GM12878 (cell line): ENCODE measurements around the gene ARHGAP26. TPM values are rescaled to one million over a fixed set of nuclear protein-coding genes. Genes with fewer than 3 reads are reported as not detected.
A peak's percentile ranks its signal among the peaks of the same experiment; 100 is the strongest.

Experiments used
- BHLHE40 ChIP-seq, 2 experiments: fragments of 450-650 bp in 1 of 2; IDR thresholded peaks; 2 replicates each; pipeline ENCODE4 v1.6.1; 2011 to 2017; ENCODE audit warnings: low read depth in 2 of 2, borderline replicate concordance in 1 of 2, improper control_type of control experiment in 1 of 2, low read length in 1 of 2, mild to moderate bottlenecking in 1 of 2
- BRCA1 ChIP-seq: IDR thresholded peaks from 2 replicates; pipeline ENCODE4 v1.6.1; 2011; ENCODE audit warnings: low read depth, low read length, improper control_type of control experiment
- CBX3 ChIP-seq: fragments of 200-600 bp; sonication (generic); IDR thresholded peaks from 2 replicates; pipeline ENCODE4 v1.6.1; 2016; ENCODE audit warnings: low read depth, borderline replicate concordance
- EGR1 ChIP-seq, 2 experiments: IDR thresholded peaks; 1 replicate in 1 of 2; 2 replicates in 1 of 2; pipeline ENCODE4 v1.6.1; 2011 to 2012; ENCODE audit warnings: low read depth in 2 of 2, low read length in 2 of 2, borderline replicate concordance in 1 of 2, mild to moderate bottlenecking in 1 of 2, moderate library complexity in 1 of 2
- HDAC2 ChIP-seq: fragments of 200-600 bp; sonication (generic); IDR thresholded peaks from 2 replicates; pipeline ENCODE4 v1.6.1; 2017
- KAT2A ChIP-seq: conservative IDR thresholded peaks from 2 replicates; pipeline ENCODE4 v1.6.1; 2011; ENCODE audit warnings: low read depth, low read length; ENCODE audit not compliant: control insufficient read depth
- PAX8 ChIP-seq: fragments of 450-650 bp; IDR thresholded peaks from 2 replicates; pipeline ENCODE4 v1.6.1; 2017; ENCODE audit warnings: mild to moderate bottlenecking, moderate library complexity
- RAD21 ChIP-seq: IDR thresholded peaks from 2 replicates; pipeline ENCODE4 v1.6.1; 2011; ENCODE audit warnings: mild to moderate bottlenecking, low read depth, low read length, moderate library complexity; ENCODE audit not compliant: insufficient read depth
- RAD51 ChIP-seq: fragments of 450-650 bp; IDR thresholded peaks from 2 replicates; pipeline ENCODE4 v1.6.1; 2016; ENCODE audit warnings: moderate library complexity, mild to moderate bottlenecking, inconsistent platforms
- RFX5 ChIP-seq: IDR thresholded peaks from 2 replicates; pipeline ENCODE4 v1.6.1; 2011; ENCODE audit warnings: low read depth, low read length, improper control_type of control experiment
- ZNF24 ChIP-seq: fragments of 450-650 bp; IDR thresholded peaks from 2 replicates; pipeline ENCODE4 v1.6.1; 2017; ENCODE audit warnings: antibody characterized with exemption, mild to moderate bottlenecking
- polyA plus RNA-seq, 11 experiments: library from polyadenylated mRNA; depleted of rRNA in 4 of 11; unstranded in 6 of 11; stranded (reverse) in 5 of 11; fragments of >200 nt; fragmentation: Nextera tagmentation in 4 of 11; fragmentation: Illumina TruSeq in 1 of 11; extraction: Ambion mirVana in 4 of 11; extraction: Trizol in 1 of 11; gene quantifications; 1 replicate in 1 of 11; 2 replicates in 10 of 11; pipeline versions ENCODE4 v1.2.1 to v1.2.3, GENCODE V29; 2011 to 2016; ENCODE audit warnings: inconsistent platforms in 2 of 11, missing spikeins in 2 of 11, low read depth in 1 of 11
- total RNA-seq, 4 experiments: library from RNA; depleted of rRNA in 3 of 4; stranded (reverse); fragments of >200 nt in 3 of 4; fragmentation: Illumina TruSeq in 1 of 4; extraction: Trizol in 1 of 4; gene quantifications; 2 replicates each; pipeline versions ENCODE4 v1.2.1 to v1.2.3, GENCODE V29; 2013 to 2021
- TF ChIP-seq, protein P1 (sequence below): fragments of 450-650 bp; formaldehyde crosslinking; IDR thresholded peaks from 2 replicates; pipeline ENCODE4 v1.5.0; 2022; ENCODE audit warnings: mild to moderate bottlenecking, missing genetic modification characterization
- TF ChIP-seq, protein P2 (sequence below): fragments of 450-650 bp; IDR thresholded peaks from 2 replicates; pipeline ENCODE4 v1.6.1; 2017; ENCODE audit warnings: mild to moderate bottlenecking
- TF ChIP-seq, protein P3 (sequence below): fragments of 450-650 bp; IDR thresholded peaks from 2 replicates; pipeline ENCODE4 v1.6.1; 2017; ENCODE audit warnings: mild to moderate bottlenecking, low read depth, inconsistent platforms; ENCODE audit not compliant: poor library complexity, severe bottlenecking
- TF ChIP-seq, protein P4 (sequence below): fragments of 150-350 bp; IDR thresholded peaks from 2 replicates; pipeline ENCODE4 v1.6.1; 2016; ENCODE audit warnings: low read depth, low read length

Gene ARHGAP26
- total and polyA plus RNA-seq, 10 of the 15 experiments (the other 5 are each of a cell fraction or from before 2014, with no cell fraction given): 9.4 to 41.5 (median 19.3) TPM

DNA sequence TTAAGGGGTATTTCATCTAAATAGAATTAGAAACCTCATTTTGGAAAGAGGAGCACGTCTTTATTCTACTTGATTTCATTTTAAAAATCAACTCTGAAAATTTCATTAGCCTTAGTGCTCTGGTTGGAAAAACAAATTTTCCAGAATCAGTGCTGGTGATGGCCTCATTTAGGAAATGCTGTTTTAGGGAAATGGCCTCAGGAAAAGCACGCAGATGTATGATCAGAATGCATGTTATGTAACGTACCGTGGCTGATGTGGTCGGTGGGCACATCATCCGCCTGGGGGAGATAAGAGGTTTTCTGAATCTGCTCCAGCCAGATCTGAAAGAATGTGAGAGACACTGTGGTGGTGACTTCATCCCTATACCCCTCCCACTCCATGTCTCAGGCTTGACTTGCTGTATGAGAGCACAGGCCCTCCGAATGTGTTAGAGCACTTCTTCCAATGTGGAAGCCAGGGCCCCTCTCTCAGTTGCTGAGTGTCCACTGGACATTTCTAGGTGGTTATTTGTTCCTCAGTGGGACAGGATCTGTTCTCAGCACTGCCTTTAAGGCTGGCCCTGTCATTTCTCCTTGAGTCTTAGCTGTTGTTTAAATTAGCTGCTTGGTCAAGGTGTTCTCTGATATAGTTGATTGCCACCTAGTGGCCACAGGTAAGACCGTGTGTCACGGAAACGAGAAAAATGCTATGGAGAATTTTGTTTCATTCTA, 96.5 kb downstream of the ARHGAP26 start (continued):
- TF ChIP-seq, protein P1, sequence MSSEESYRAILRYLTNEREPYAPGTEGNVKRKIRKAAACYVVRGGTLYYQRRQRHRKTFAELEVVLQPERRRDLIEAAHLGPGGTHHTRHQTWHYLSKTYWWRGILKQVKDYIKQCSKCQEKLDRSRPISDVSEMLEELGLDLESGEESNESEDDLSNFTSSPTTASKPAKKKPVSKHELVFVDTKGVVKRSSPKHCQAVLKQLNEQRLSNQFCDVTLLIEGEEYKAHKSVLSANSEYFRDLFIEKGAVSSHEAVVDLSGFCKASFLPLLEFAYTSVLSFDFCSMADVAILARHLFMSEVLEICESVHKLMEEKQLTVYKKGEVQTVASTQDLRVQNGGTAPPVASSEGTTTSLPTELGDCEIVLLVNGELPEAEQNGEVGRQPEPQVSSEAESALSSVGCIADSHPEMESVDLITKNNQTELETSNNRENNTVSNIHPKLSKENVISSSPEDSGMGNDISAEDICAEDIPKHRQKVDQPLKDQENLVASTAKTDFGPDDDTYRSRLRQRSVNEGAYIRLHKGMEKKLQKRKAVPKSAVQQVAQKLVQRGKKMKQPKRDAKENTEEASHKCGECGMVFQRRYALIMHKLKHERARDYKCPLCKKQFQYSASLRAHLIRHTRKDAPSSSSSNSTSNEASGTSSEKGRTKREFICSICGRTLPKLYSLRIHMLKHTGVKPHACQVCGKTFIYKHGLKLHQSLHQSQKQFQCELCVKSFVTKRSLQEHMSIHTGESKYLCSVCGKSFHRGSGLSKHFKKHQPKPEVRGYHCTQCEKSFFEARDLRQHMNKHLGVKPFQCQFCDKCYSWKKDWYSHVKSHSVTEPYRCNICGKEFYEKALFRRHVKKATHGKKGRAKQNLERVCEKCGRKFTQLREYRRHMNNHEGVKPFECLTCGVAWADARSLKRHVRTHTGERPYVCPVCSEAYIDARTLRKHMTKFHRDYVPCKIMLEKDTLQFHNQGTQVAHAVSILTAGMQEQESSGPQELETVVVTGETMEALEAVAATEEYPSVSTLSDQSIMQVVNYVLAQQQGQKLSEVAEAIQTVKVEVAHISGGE: no peak
- TF ChIP-seq KAT2A (no peak), PAX8 (no peak), RFX5 (no peak), HDAC2 (no peak), CBX3 (no peak), ZNF24 (no peak), RAD21 (peak; percentile 68), RAD51 (no peak), BHLHE40 (IDR thresholded peaks at IDR 0.05; ENCODE audit: borderline replicate concordance in 1 of 2, low read depth in 2 of 2, low read length in 1 of 2) (no peak), EGR1 (IDR thresholded peaks at IDR 0.05; ENCODE audit: borderline replicate concordance in 1 of 2, low read depth in 2 of 2, low read length in 2 of 2) (no peak), BRCA1 (no peak)
- TF ChIP-seq, protein P2, sequence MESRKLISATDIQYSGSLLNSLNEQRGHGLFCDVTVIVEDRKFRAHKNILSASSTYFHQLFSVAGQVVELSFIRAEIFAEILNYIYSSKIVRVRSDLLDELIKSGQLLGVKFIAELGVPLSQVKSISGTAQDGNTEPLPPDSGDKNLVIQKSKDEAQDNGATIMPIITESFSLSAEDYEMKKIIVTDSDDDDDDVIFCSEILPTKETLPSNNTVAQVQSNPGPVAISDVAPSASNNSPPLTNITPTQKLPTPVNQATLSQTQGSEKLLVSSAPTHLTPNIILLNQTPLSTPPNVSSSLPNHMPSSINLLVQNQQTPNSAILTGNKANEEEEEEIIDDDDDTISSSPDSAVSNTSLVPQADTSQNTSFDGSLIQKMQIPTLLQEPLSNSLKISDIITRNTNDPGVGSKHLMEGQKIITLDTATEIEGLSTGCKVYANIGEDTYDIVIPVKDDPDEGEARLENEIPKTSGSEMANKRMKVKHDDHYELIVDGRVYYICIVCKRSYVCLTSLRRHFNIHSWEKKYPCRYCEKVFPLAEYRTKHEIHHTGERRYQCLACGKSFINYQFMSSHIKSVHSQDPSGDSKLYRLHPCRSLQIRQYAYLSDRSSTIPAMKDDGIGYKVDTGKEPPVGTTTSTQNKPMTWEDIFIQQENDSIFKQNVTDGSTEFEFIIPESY: no peak
- TF ChIP-seq, protein P3, sequence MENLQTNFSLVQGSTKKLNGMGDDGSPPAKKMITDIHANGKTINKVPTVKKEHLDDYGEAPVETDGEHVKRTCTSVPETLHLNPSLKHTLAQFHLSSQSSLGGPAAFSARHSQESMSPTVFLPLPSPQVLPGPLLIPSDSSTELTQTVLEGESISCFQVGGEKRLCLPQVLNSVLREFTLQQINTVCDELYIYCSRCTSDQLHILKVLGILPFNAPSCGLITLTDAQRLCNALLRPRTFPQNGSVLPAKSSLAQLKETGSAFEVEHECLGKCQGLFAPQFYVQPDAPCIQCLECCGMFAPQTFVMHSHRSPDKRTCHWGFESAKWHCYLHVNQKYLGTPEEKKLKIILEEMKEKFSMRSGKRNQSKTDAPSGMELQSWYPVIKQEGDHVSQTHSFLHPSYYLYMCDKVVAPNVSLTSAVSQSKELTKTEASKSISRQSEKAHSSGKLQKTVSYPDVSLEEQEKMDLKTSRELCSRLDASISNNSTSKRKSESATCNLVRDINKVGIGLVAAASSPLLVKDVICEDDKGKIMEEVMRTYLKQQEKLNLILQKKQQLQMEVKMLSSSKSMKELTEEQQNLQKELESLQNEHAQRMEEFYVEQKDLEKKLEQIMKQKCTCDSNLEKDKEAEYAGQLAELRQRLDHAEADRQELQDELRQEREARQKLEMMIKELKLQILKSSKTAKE: no peak
- TF ChIP-seq, protein P4, sequence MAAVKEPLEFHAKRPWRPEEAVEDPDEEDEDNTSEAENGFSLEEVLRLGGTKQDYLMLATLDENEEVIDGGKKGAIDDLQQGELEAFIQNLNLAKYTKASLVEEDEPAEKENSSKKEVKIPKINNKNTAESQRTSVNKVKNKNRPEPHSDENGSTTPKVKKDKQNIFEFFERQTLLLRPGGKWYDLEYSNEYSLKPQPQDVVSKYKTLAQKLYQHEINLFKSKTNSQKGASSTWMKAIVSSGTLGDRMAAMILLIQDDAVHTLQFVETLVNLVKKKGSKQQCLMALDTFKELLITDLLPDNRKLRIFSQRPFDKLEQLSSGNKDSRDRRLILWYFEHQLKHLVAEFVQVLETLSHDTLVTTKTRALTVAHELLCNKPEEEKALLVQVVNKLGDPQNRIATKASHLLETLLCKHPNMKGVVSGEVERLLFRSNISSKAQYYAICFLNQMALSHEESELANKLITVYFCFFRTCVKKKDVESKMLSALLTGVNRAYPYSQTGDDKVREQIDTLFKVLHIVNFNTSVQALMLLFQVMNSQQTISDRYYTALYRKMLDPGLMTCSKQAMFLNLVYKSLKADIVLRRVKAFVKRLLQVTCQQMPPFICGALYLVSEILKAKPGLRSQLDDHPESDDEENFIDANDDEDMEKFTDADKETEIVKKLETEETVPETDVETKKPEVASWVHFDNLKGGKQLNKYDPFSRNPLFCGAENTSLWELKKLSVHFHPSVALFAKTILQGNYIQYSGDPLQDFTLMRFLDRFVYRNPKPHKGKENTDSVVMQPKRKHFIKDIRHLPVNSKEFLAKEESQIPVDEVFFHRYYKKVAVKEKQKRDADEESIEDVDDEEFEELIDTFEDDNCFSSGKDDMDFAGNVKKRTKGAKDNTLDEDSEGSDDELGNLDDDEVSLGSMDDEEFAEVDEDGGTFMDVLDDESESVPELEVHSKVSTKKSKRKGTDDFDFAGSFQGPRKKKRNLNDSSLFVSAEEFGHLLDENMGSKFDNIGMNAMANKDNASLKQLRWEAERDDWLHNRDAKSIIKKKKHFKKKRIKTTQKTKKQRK: no peak
